HG03196 (cell line): ENCODE results near the gene ALLC.
"Not testable (repeated sequence)": the region's sequence is repeated elsewhere in the genome, so short reads cannot be mapped to it uniquely, and the experiment has no call there.

ENCODE experiments used
- ATAC-seq: cut with Tn5 transposase; IDR thresholded peaks from one replicate; pipeline ENCODE4 v1.9.1; 2021; ENCODE audit not compliant: unreplicated experiment

Gene ALLC

GRCh38 chr2:3654011-3654410, 4.0 kb upstream of the ALLC start:
- ATAC-seq: no peak

GRCh38 chr2:3654531-3655225, 3.3 kb upstream of the ALLC start:
- no peak for ATAC-seq

GRCh38 chr2:3655871-3656761, 1.9 kb upstream of the ALLC start:
- no peak for ATAC-seq

GRCh38 chr2:3656762-3657721, 958 bp upstream of the ALLC start:
- ATAC-seq: no peak

- ATAC-seq: no peak
Observed at GRCh38 chr2:3659447-3660432, 1.7 kb downstream of the ALLC start.

- ATAC-seq: not testable (repeated sequence)
Observed at GRCh38 chr2:3660640-3661039, 2.6 kb downstream of the ALLC start.

- ATAC-seq: no peak
Observed at GRCh38 chr2:3661149-3661660, 3.2 kb downstream of the ALLC start.

- no peak for ATAC-seq
Observed at GRCh38 chr2:3662239-3662638, 4.2 kb downstream of the ALLC start.

GRCh38 chr2:3664118-3664517, 6.1 kb downstream of the ALLC start:
- ATAC-seq: no peak

GRCh38 chr2:3664925-3665324, 6.9 kb downstream of the ALLC start:
- no peak for ATAC-seq

GRCh38 chr2:3665886-3666612, 8.0 kb downstream of the ALLC start:
- no peak for ATAC-seq

GRCh38 chr2:3666613-3666975, 8.6 kb downstream of the ALLC start:
- ATAC-seq: no peak

- no peak for ATAC-seq
Observed at GRCh38 chr2:3667151-3667631, 9.2 kb downstream of the ALLC start.

- ATAC-seq: no peak
Observed at GRCh38 chr2:3669656-3670055, 11.7 kb downstream of the ALLC start.

- ATAC-seq: no peak
Observed at GRCh38 chr2:3670376-3670775, 12.4 kb downstream of the ALLC start.

GRCh38 chr2:3670941-3671340, 12.9 kb downstream of the ALLC start:
- ATAC-seq: no peak

- no peak for ATAC-seq
Observed at GRCh38 chr2:3672861-3673678, 15.1 kb downstream of the ALLC start.
